Fibroblast of skin of right biceps (primary cell): ENCODE results near the gene PFN1.
"Not testable (repeated sequence)": the region's sequence is repeated elsewhere in the genome, so short reads cannot be mapped to it uniquely, and the experiment has no call there.

Experiments used
- DNase-seq: peaks from one replicate; pipeline ENCODE4 v3.0.0-alpha.2; 2013

Gene PFN1

DNA sequence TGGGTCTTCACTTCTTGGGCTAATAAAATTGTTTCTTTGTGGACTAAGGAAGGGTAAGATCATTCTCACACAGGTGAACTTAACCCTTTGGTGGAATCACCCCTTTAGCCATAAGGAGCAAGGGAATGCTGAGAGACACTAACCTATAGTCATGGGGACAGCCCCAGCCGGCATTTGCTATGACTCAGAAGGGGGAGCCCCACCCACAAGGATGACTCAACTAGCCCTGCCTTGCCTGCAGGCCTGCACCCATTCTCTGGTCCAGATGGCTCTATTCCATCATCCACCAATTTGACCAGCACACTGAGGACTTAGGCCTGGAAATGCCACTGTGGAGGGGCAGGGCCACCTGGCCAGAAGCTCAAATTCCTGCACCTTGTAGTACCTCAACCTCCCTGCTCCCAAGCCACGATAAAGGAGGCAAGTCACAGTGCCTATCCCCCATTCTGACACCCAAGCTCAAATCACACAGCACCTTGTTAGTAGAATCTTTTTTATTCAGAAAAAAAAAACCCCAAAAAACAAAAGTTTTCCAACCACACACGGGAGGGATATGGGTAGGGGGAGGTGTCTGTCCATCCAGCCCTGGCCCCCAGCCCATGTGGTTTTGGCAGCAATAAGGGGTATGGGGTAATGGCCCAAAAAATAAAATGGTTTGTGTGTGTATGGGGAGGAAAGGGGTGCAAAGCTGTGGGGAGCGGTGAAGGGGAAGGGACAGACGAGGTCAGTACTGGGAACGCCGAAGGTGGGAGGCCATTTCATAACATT is 3.0 kb downstream of the PFN1 start:
- peak; percentile 90 for DNase-seq

DNA sequence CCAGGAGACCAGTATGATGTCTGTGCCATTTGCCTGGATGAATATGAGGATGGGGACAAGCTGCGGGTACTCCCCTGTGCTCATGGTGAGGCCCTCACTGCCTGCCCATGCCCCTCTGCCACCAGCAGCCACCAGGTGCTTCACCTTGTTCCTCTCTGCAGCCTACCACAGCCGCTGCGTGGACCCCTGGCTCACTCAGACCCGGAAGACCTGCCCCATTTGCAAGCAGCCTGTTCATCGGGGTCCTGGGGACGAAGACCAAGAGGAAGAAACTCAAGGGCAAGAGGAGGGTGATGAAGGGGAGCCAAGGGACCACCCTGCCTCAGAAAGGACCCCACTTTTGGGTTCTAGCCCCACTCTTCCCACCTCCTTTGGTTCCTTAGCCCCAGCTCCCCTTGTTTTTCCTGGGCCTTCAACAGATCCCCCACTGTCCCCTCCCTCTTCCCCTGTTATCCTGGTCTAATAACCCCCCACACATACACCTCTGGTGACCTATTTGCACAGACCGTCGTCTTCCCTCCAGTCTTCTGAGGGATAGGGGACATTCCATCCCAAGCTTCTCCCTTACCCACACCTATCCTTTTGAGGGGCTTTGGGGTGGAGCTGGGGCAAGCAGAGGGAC is 3.7 kb downstream of the PFN1 start:
- DNase-seq, result no peak

DNA sequence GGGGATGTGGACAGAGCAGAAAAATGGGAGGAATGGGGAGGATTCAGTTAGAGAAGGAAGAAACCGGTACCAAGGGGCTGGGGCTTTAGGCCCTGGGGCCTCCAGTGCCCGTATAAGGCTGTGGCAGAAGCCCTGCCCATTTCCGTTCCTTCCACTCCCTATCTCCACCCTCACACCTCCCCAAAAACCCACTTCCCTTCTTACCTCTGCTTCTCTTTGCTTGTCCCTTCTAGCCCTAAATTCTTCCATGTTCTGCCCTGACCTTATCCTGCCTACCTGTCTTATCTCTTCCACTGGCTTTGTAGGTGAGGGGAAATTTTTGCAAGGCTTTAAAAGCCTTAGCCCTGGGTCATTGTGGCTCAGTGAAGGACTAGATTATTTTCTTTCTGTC is 4.2 kb downstream of the PFN1 start:
- no peak for DNase-seq

DNA sequence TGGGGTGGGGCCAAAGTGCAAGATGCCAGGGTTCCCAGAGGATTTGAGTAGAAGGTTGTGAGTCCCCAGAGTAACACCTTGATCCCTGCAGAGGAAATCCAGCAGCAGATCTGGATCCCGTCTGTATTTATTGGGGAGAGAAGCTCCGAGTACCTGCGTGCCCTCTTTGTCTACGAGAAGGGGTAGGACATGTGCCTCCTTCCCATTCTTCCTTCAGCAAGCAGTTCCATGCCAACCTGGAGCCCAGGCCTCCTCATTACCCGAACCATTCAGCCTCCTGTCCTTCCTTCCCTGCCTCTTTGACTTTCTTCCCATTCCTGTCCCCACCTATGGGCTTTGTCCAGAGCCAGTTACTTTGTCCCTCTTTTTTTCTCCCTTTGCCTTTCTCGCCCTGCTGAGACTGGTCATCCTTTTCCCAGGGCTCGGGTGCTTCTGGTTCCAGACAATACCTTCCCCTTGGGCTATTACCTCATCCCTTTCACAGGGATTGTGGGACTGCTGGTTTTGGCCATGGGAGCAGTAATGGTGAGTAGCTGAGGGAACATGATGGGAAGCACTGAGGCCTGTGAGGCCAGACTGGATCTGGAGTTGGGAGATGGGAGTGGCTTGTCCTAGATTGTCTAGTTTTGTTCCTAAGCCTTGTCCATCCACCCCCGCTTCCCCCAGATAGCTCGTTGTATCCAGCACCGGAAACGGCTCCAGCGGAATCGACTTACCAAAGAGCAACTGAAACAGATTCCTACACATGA is 5.4 kb downstream of the PFN1 start:
- no peak for DNase-seq

DNA sequence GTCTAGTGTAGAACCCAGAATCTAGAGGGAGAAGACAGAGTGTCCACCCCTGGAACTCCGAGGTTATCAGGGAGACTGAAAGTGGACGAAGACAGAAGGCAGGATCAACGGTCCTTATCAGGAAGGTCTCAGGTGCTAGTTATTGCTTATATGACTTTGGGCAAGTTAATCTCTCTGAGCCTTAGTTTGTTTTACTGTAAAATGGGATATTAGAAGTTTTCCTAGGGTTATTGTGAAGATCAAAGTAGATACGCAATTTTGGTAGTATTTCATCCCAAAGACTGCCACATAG is 7.1 kb downstream of the PFN1 start:
- no peak for DNase-seq

DNA sequence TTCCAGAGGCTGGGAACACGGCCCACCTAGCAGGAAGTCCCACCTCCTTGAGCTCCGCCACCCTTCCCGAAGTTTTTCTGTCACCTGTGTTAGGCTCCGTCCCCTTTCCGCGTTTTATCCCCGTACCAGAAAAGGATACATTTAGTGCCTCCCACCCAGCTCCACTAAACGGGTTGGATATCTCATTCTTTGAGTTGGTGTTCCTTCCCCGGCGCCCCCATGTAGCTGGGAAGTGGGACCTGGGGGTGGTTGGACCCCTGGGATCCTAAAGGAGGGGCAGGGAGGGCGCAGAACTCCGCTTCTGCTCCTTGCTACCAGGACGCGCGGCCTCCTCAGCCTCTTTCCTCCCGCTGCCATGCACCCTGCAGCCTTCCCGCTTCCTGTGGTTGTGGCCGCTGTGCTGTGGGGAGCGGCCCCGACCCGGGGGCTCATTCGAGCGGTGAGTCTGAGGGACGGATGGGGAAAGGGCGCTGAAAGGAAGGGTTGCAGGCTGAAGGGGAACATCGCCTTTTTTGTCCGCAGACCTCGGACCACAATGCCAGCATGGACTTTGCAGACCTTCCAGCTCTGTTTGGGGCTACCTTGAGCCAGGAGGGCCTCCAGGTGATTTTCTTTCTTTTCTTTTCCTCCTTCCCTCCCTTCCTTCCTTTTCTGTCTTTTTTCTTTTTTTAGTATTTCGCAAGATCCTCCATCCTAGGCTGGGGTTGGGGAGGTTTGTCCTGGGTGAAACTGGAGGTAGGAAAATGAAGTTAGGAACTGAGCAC is 7.6 kb downstream of the PFN1 start:
- DNase-seq, result no peak

DNA sequence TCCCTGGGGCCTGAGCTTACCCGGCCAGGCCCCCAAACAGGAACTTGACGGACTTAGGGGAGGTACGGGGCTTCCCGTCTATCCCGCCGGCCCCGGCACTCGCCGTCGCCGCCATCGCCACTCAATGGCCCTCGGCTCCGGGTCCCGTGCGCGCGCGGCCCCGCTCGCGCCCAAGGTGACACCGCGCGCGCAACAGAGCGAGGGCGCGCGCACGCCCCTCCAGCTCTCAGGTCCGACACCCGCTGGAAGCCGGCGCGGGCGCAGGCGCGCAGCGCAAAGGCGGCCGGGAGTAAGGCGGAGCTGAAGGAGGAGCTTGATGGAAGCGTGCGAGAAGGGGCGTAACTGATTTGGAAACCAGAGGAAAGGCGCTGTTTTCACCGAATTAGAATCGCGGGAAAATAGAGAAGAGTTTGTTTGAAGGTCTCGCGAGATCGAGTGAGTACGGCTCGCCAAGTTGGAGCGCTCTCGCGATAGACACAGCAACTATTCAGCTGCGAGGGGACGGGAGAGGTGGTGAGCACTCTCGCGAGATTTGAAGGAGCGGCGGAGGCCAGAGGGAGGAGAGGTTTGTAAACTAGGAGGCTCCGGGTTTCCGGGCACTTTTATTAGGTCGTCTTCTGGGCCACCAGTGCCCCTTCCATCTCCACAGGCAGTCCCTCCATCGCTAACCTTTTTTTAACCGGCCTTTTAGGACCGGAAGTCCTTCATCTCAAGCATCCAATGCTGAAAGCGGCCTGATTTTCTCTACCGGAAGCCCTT is 8.4 kb downstream of the PFN1 start, which contains the start of the genes RNF167 and SLC25A11:
Gene RNF167, plus strand, starts transcription at position 473 of the 759 bp plus-strand sequence. CDS start 642 bp downstream, outside the sequence.
Gene SLC25A11, minus strand, starts transcription at position 251 of the 759 bp plus-strand sequence. Its CDS starts 136 bp downstream, at position 115.
- peak; percentile 100 for DNase-seq

DNA sequence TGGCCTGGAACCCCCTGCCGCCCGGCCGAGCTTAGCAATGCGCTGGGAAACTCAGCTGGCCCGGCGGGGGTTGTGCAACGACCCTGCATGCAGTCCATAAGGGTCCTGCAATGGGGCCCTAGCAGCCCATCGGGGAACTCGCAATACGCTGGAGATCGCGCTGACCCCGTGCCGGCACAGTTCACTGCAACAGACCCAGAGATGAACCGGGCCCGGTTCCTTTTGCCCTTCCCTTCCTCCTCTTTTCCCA is 8.9 kb downstream of the PFN1 start:
- no peak for DNase-seq

DNA sequence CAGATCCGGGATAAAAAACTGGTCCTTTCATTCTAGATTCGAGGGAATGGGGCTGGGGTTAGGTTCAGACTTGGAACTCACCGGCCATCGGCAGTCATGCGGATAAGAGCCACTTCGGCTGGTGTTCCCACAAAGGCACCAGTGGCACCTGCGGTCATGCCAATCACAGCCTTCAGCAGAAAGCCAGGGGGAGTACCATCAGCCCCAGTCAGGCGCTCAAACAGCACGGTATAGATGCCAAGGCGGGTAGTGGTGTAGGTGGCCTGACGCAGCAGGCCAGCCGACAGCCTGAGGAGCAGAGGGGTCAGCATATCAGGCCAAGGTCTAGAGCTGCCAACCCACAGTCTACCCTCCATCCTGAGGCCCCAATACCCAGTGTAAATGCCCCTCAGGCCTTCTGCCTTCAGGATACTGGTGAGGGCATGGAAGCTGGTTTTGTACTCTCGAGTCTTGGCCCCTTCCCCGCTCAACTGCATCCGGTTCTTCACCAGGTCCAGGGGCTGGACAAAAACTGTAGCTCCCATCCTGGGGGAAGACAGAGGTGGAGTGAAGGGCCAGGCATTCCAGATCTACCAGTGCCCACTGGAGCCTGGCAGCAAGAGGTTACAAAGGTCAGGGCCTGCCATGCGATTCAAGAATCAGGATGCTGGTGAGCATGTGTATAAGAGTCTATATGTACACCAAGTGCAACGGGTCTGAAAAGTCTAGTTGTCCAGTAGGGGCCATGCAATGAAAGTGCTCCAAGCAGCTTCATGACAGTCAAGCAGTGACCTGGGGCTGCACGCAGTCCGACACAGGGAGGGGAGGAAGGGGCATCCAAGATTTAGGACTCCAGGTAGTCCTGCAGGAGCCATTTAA is 9.4 kb downstream of the PFN1 start:
- DNase-seq, result no peak

DNA sequence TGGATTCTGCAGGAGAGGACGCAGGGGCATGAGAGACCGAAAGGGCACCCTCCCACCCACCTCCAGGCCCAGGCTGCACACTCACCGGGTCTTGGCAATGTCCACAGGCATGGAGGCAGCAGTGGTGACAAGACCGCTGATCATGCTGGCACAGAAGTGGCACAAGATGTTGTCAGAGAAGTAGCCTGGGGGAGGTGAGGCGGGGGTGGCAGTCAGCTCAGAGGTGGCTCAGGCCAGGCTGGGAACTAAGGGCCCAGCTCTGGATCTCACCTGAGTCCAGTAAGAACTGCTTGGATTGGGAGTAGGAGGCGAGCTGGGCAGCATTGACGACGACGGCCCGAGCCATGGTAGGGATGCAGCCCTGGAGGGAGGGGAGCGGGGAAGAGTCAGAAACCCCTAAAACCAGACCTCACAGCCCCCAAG is 10.2 kb downstream of the PFN1 start:
- DNase-seq, result no peak

DNA sequence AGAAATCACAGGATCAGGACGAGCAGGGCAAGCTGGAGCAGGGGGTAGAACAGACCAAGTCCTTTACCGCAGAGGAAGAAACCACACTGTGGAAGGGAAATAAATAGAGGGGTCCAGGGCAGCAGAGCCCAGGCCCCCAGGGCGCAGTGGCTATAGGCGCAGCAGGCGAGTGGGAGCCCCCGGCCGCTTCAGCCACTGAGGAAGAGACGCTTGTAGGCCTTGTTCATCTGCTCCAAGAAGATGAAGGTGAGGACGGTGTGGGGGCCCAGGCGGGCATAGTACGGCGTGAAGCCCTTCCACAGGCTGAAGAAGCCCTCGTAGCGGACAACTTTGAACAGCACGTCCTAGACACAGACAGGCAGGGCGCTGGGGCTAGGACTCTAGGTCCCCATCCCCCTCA is 10.8 kb downstream of the PFN1 start:
- DNase-seq, result no peak

DNA sequence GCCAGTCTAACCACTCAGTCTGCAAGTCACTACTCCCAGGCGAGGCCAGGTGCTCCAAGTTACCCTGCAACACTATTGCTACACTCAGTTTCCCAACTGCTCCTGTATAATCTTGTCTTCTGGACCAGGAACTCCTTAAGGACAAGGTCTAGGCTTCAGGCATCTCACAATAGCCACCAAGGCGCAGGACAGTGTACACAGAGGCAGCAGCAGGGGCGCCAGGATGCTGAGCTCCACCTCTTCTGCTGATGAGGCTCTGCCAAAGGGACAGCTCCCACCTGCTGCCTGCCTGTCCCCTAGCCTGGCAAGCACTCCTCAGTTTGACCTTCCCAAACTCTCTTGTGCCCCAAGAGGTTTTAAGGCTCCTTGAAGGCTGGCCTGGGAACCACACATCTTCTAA is 11.9 kb downstream of the PFN1 start:
- no peak for DNase-seq

DNA sequence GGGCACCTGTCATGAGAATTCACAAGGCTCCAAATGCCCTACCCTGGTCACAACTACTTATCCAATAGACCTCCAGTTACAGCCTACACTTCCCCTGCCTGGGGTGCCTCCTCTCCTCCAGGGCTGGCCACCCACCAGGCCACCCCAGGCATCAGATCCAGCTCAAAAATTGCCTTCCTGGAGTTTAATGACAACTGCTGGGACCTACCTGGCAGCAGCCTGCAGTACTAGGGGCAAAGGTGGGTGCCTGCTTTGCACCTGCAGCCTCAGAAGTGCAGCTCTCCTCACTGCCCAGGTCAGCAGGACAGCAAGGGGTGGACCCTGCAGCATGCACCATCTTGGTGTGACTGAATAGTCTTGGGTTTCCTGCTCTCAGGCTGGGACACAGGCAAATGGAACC is 12.7 kb downstream of the PFN1 start:
- DNase-seq, result no peak

DNA sequence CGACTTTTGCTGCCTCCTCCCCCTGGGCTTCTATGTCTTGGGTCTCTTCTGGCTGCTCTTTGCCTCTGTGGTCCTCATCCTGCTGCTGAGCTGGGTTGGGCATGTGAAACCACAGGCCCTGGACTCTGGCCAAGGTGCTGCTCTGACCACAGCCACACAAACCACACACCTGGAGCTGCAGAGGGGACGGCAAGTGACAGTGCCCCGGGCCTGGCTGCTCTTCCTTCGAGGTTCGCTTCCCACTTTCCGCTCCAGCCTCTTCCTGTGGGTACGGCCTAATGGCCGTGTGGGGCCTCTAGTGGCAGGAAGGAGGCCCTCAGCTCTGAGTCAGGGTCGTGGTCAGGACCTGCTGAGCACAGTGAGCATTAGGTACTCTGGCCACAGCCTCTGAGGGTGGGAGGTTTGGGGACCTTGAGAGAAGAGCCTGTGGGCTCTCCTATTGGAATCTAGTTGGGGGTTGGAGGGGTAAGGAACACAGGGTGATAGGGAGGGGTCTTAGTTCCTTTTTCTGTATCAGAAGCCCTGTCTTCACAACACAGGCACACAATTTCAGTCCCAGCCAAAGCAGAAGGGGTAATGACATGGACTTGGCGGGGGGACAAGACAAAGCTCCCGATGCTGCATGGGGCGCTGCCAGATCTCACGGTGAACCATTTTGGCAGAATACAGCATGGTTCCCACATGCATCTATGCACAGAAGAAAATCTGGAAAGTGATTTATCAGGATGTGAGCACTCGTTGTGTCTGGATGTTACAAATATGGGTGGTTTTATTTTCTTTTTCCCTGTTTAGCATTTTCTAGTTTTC is 14.0 kb downstream of the PFN1 start:
- DNase-seq, result peak; percentile 47

DNA sequence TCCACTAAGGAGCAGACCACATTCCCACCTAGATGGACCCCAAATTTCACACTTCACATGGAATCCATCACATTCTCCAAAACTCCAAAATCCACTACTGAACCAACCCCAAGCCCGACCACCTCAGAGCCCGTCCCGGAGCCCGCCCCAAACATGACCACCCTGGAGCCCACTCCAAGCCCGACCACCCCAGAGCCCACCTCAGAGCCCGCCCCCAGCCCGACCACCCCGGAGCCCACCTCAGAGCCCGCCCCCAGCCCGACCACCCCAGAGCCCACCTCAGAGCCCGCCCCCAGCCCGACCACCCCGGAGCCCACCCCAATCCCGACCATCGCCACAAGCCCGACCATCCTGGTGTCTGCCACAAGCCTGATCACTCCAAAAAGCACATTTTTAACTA is 14.7 kb downstream of the PFN1 start:
- DNase-seq, result no peak

DNA sequence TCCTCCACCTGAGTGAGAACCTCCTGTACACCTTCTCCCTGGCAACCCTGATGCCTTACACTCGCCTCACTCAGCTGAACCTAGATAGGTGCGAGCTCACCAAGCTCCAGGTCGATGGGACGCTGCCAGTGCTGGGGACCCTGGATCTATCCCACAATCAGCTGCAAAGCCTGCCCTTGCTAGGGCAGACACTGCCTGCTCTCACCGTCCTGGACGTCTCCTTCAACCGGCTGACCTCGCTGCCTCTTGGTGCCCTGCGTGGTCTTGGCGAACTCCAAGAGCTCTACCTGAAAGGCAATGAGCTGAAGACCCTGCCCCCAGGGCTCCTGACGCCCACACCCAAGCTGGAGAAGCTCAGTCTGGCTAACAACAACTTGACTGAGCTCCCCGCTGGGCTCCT is 15.6 kb downstream of the PFN1 start:
- no peak for DNase-seq

DNA sequence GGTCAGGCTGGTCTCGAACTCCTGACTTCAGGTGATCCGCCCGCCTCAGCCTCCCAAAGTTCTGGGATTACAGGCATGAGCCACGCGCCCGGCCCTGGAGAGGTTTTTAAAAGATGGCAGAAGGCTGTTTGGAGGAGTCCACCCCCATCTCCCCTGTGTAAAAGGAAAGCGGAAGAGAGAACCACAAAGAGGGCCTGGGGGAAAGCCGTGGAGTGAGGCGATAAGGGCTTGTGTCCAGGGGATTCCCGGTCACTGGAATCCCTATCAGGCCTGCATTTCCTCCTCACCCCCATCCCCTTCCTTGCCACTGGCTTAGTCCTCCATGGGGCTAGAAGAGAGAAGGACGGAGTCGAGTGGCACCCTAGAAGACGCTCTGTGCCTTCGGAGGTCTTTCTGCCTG is 16.4 kb downstream of the PFN1 start, which contains the start of gene GP1BA:
Gene GP1BA, plus strand, starts transcription at position 315 of the 400 bp plus-strand sequence. CDS start 328 bp downstream, outside the sequence.
- DNase-seq, result no peak

DNA sequence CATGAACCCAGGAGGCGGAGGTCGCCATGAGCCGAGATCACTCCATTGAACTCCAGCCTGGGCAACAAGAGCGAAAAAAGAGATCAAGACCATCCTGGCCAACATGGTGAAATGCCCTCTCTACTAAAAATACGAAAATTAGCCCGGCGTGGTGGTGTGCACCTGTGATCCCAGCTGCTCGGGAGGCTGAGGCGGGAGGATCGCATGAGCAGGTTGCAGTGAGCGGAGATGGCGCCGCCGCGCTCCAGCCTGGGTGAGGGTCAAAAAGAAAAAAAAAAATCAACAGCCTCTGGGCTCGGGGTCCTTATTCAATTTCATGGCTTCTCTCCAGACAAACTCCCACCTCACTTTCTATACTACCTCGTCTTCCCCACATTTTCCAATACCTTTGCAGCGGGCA is 19.4 kb downstream of the PFN1 start:
- no peak for DNase-seq

DNA sequence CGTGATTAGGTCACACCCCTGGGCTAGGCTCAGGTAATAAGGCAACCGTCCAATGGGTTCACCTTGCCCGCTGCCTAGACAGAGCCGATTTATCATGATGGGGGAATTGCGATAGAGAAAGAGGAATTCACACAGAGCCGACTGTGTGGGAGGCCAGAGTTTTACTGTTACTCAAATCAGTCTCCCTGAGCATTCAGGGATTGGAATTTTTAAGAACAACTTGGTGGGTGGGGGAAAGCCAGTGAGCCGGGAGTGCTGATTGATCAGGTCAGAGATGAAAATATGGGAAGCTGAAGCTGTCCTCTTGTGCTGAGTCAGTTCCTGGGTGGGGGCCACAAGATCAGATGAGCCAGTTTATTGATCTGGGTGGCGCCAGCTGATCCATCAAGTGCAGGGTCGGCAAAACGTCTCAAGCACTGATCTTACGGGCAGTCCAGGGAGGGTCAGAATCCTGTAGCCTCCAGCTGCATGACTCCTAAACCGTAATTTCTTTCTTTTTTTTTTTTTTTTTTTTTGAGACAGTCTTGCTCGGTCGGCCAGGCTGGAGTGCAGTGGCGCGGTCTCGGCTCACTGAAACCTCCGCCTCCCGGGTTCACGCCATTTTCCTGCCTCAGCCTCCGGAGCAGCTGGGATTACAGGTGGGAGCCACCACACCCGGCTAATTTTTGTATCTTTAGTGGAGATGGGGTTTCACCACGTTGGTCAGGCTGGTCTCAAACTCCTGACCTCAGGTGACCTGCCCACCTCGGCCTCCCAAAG is 21.6 kb downstream of the PFN1 start:
- not testable (repeated sequence) for DNase-seq

DNA sequence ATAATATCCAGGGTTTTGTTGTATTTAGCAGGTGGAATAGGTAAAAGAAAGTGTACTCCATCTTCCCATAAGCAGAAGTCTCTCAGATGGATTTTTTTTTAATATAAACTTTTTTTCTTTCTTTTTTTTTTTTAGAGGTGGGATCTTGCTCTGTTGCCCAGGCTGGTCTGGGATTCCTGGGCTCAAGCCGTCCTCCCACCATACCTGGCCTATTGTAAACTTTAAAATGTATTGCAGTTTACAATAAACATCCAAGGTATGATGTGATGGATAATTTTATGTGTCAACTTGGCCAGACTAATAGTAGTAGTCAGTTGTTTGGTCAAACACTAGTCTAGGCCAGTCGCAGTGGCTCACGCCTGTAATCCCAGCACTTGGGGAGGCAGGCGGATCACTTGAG is 27.0 kb downstream of the PFN1 start:
- DNase-seq, result no peak
